Measurements from ENCODE around the gene SLC1A7.

The SLC1A7 gene

DNA sequence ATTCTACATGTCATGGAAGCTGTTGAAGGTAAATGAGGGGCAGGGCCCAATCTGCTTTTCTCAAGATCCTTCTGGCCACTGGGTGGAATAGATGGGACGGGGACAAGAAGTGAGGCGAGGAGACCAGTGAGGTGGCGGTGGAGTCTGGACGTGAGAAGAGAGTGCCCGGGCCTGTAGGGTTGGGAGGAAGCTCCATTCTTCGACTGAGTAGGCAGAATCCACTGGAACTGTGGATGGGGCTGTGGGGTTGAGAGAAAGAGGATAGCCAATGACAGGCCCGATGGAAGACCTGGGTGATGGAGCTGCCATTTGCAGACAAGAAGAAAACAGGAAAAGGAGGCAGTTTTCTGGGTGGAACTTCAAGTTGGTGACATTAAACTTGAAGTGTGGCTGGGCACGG is 10.3 kb downstream of the SLC1A7 start:
- DNase-seq = no peak

DNA sequence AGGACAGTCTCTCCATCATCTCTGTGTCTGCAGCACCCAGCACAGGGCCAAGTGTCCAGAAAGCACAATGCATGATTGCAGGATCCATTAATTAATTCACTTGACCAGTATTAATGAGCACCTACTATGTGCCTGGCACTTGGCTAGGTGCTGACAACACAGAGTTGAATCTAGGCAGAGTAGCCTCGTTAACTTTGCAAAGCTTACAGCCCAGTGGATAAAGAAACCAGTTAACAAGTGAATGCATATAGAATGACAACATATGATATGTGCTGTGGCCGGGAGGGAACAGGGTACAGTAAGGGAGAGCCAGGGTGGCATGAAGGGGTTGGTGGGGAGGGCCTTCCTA is 10.9 kb downstream of the SLC1A7 start:
- no peak for DNase-seq

GRCh38 chr1:53130878-53131589 is 11.4 kb downstream of the SLC1A7 start:
- DNase-seq = no peak

DNA sequence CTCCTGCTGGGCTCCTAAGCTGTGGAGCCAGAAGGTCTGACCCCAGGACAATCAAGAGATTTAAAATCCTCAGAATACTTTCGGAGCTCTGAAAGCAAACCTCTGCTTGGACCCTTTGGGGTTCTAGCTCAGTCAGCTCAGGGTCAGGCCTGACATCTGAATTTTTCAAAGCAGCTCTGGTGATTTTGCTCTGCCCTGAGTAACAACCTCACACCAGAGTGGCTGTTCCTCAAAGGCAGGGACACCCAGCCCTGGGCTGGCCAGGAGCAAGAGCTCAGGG is 11.9 kb downstream of the SLC1A7 start:
- DNase-seq = no peak

GRCh38 chr1:53129891-53130597 is 12.4 kb downstream of the SLC1A7 start:
- no peak for DNase-seq

- DNase-seq = no peak
Observed at GRCh38 chr1:53128401-53128800, 14.0 kb downstream of the SLC1A7 start.

- no peak for DNase-seq
Observed at GRCh38 chr1:53127546-53127945, 14.9 kb downstream of the SLC1A7 start.

DNA sequence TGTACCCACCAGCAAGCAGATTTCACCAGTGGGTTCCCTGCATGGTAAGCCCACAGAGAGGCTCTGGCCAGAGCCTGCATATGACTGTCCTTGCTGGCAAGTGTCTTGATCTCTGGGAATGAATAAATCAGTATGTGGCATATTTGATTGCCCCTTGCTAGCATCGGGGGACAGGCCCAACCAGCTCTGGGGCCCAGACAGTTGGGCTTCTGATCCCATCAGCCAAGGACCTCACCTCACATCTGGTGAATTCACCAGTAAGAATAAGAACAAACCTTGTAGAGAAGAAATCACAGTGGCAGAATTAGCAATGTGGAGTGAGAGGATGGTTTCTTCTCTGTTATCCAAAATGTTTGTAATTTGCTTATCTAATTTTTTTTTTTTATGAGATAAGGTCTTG is 15.9 kb downstream of the SLC1A7 start:
- no peak for DNase-seq

DNA sequence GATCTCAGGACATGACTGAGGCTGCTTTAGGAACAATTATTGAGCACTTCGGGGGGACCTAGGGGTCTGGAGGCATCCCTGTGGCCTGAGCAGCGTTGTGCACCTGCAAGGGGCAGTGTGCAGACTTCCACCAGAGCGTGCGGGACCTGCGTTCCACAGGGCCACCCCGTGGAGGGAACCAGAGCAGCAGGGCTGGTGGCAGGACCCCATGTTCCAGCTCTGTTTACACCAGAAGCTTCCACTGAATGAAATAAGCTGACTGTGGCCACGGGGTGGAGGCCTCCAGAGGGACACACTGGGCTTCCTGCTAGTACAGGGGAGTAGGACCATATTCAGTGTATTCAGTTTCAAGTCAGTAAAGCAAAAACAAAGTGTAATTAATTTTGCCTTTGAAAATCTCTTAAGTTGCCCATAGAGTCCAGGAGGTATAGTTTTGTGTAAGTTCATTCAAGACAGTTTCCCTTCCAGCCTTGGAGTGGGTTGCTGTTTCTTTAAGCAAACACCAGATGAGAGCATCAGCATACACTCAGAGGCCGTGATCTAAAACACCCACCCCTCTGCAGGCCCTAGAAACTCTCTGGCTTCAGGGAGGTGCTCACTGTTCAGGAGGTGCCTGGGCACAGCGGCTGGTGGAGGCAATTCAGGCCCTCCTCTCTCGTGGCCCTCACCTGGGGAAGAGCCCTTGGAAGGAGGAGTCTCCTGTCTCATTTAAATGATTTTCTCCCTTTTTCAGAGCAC is 16.6 kb downstream of the SLC1A7 start:
- DNase-seq = no peak

DNA sequence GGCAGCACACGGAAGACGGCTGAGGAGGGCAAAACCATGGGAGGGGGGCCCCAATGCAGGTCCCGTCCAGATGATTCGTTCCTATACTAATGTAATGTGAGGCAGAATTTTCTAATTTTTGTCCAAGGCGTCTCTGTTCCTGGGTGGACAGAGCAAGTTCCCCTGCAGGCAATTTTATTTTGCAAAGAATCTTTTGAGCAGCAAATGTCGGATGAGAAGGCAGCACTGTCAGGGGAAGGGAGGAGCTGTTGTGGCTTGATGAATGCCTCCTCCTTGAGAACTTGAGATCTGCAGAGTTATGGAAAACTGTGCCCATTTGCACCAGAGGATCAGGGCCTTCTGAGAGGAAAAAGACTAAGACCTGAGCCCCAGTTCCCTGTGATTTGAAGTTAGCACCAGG is 17.3 kb downstream of the SLC1A7 start:
- DNase-seq = no peak

- no peak for DNase-seq
Observed at GRCh38 chr1:53123453-53124140, 18.8 kb downstream of the SLC1A7 start.

- DNase-seq = no peak
Observed at GRCh38 chr1:53122961-53123413, 19.5 kb downstream of the SLC1A7 start.

DNA sequence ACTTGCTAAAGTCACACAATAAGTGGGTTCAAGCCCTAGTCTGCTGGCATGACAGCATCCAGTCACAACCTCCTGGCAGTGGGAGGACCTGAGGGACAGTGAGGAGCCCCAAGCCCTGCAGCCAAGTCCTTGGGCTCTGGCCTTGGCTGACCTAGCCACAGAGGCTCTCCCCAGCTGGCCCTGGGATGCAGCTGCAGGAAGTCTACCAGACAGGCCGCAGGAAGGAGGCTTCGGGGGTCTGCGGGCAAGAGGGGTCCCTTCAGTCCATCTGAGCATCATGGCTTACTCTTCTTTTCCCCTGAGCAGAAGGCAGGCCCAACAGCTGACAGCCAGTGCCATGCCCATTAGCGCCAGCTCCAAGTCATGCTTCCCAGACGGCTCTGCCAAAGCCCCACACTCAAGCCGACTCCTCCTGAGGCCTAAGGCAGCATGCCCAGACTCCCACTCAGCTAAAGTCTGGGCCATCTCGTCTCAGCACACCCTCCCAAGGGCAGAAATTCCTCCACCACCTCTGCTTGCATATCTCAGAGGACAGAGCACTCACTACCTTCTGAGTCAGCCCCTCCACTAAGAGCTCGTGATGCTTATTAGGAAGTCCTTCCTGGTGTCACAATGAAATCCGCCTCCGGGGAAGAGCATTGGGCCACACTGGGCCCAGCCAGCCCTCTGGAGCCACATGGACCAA is 20.1 kb downstream of the SLC1A7 start:
- DNase-seq = no peak

DNA sequence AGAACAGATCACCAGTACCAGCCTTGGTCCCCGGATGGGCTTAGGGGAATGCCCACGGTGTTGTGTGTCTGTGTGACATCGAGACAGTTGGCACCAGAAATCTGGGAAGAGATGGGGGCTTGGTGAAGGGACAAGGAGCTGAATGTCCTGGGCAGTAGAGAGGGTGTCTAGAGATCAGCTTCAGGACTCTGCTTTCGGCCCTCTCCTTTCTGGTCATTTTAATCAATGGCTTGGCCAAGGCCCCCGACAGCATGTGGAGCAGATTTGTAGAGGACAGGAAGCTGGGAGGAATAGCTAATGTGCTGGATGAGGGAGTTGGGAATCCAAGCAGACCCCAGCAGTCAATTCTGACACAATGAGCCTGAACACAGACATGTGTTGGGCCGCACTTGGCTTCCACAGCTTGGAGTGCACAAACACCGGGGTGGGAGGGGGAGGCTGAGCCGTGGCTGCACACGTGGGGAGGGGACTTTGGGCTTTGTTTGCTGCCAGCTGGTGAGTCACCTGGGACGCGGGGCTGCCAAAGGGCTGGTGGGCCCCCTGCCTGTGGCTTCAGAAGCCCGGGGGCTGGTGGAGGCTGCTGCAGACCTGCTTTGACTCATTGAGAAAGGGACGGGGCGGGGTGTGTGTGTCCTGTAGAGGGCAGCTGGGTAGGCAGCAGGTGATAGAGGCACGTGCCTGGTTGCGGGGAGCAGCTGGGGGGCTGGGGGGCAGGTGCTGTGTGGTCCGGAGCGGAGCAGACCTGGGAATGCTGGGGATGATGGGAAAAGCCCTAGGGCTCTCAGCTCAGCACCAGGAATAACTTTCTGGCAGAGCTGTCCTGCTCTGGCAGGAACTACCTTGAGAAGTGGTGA is 20.9 kb downstream of the SLC1A7 start:
- no peak for DNase-seq

DNA sequence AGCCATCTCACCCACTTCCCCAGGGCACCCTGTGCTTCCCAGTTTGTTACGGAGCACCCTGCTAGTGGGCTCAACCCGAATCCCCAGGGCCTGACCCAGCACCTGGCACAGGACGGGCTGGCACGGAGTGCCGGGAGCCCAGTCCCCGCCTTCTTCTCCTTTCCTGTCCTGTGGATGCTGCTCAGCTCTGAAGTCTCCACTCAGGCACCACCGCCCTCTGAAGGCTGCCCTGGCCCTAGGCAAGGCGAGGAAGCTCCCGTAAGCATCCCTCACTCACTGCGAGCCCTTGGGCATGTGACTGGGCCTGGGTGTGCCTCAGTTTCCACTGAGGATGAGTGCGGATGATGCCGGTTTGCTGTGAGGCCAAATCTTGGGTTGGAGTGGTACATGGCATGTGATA is 21.8 kb downstream of the SLC1A7 start:
- no peak for DNase-seq

DNA sequence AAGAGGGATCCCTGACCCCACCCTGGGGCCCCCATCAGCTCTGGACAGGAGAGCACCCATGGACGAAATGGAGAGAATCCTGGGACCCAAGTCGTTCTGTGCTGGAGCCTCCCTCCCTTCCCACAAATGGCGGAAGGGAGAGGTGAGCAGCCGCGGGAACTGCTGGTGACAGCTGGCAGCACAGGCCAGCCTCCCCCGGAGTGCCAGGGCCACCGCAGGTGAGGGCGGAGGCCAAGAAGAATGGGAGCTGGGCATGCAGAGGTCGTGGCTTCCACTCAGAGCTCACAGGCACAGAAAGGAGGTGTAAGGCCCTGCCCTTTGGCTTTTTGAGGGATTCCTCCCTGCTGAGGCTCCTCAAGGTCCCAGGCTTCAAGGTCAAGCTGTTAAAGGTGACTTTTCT is 24.6 kb downstream of the SLC1A7 start:
- no peak for DNase-seq

- no peak for DNase-seq
Observed at GRCh38 chr1:53116933-53117600, 25.4 kb downstream of the SLC1A7 start.

- DNase-seq = no peak
Observed at GRCh38 chr1:53116307-53116810, 26.1 kb downstream of the SLC1A7 start.

DNA sequence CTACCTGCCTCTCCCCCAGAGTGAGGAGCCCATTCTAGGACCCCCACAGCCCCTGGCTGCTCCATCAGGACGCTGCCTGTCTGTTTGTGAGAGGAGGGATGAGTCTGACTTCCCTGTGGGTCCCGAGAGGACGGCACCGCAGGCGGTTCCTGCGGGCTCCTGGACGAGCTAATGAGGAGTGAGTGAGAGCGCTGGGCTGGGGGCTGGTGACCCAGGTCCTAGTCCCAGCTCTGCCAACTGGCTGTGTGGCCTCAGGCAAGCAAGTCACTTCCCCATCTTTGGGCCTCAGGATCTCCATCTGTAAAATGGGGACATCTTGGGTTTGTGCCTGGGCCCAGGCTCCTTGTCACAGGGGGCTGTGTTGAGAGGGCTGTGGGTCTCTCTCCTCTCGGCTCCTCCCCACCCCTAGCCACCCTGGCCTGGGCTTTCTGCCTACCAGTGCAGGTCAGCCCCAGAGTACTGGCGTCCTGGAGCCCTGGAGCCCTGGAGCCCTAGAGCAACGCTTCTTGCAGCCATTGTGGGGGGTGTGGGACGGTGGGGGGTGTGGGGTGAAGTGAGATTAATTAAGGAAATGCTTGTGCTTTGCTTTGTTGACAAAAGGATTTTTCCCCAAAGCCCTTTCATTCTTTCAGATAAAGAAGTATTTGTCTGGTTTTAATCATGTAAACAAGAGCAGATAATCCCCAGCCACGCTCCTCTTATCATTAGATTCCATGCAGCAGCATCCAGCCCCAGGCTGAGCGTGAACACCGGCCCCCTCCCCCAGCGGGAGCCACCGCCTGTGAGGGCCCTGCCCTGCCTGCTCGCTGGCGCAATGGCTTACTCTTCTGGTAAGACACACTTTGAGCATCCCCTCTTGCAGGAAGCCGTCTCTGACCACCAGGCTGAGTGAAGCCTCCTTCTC is 26.8 kb downstream of the SLC1A7 start:
- no peak for DNase-seq

Measured in hematopoietic multipotent progenitor cell treated with erythropoietin and hydrocortisone succinate and interleukin-3 and kit ligand, for 8 days (in vitro differentiated cells).